ENCODE measurements around the gene MPP2.

MPP2 gene

GRCh38 chr17:43864161-43864984 lies 43.0 kb downstream of the MPP2 start:
- Mint-ChIP-seq H3K4me1 (no peaks in the 10 kb centered on the region), H3K36me3 (peaks cover 2% of the 10 kb centered on the region), H3K27me3 (peaks cover 13% of the 10 kb centered on the region), H3K27ac (no peak overlapping the region), H3K4me3 (no peak overlapping the region), H3K9me3 (peaks cover 4% of the 10 kb centered on the region)
- DNase-seq (ENCODE audit: low spot score in 2 of 2) (no peak), ATAC-seq (ENCODE audit: low read depth) (no peak)

- H3K36me3 Mint-ChIP-seq, result no peaks in the 10 kb centered on the region
- no peaks in the 10 kb centered on the region for H3K4me1 Mint-ChIP-seq
- no peak overlapping the region for H3K27ac Mint-ChIP-seq
- peaks cover 11% of the 10 kb centered on the region for H3K27me3 Mint-ChIP-seq
- no peak overlapping the region for H3K4me3 Mint-ChIP-seq
- DNase-seq (ENCODE audit: low spot score in 2 of 2), result no peak
- ATAC-seq (ENCODE audit: low read depth), result no peak
- H3K9me3 Mint-ChIP-seq, result no peaks in the 10 kb centered on the region
Observed at GRCh38 chr17:43861960-43862359, 45.4 kb downstream of the MPP2 start.

- no peaks in the 10 kb centered on the region for H3K4me1 Mint-ChIP-seq
- H3K27ac Mint-ChIP-seq, result no peak overlapping the region
- ATAC-seq (ENCODE audit: low read depth), result no peak
Observed at GRCh38 chr17:43860927-43861622, 46.3 kb downstream of the MPP2 start.

GRCh38 chr17:43860077-43860725 lies 47.1 kb downstream of the MPP2 start:
- Mint-ChIP-seq H3K27ac (no peak overlapping the region), H3K9me3 (no peaks in the 10 kb centered on the region), H3K27me3 (peaks cover 15% of the 10 kb centered on the region), H3K4me1 (no peaks in the 10 kb centered on the region), H3K36me3 (no peaks in the 10 kb centered on the region), H3K4me3 (no peak overlapping the region)
- ATAC-seq (ENCODE audit: low read depth), result no peak
- DNase-seq (ENCODE audit: low spot score in 2 of 2), result no peak

More at GRCh38 chr17:43860927-43861622, 46.3 kb downstream of the MPP2 start:
- Mint-ChIP-seq H3K27me3 (peaks cover 12% of the 10 kb centered on the region), H3K4me3 (no peak overlapping the region), H3K9me3 (no peaks in the 10 kb centered on the region), H3K36me3 (no peaks in the 10 kb centered on the region)
- DNase-seq (ENCODE audit: low spot score in 2 of 2), result no peak

GRCh38 chr17:43857957-43858600 lies 49.3 kb downstream of the MPP2 start:
- no peak for ATAC-seq (ENCODE audit: low read depth)
- Mint-ChIP-seq H3K27me3 (peaks cover 15% of the 10 kb centered on the region), H3K36me3 (no peaks in the 10 kb centered on the region), H3K27ac (no peak overlapping the region), H3K9me3 (no peaks in the 10 kb centered on the region), H3K4me1 (no peaks in the 10 kb centered on the region), H3K4me3 (no peak overlapping the region)
- DNase-seq (ENCODE audit: low spot score in 2 of 2), result no peak

GRCh38 chr17:43857141-43857540 lies 50.2 kb downstream of the MPP2 start:
- H3K9me3 Mint-ChIP-seq, result no peaks in the 10 kb centered on the region
- ATAC-seq (ENCODE audit: low read depth) (no peak), DNase-seq (ENCODE audit: low spot score in 2 of 2) (no peak)
- no peak overlapping the region for H3K27ac Mint-ChIP-seq
- no peak overlapping the region for H3K4me3 Mint-ChIP-seq
- no peaks in the 10 kb centered on the region for H3K36me3 Mint-ChIP-seq
- H3K4me1 Mint-ChIP-seq, result no peaks in the 10 kb centered on the region
- peaks cover 11% of the 10 kb centered on the region for H3K27me3 Mint-ChIP-seq

GRCh38 chr17:43856141-43856540 lies 51.2 kb downstream of the MPP2 start:
- DNase-seq (ENCODE audit: low spot score in 2 of 2) (no peak), ATAC-seq (ENCODE audit: low read depth) (no peak)
- no peaks in the 10 kb centered on the region for H3K36me3 Mint-ChIP-seq
- H3K4me3 Mint-ChIP-seq, result no peak overlapping the region
- H3K27me3 Mint-ChIP-seq, result peaks cover 17% of the 10 kb centered on the region
- H3K4me1 Mint-ChIP-seq, result no peaks in the 10 kb centered on the region
- no peaks in the 10 kb centered on the region for H3K9me3 Mint-ChIP-seq
- H3K27ac Mint-ChIP-seq, result no peak overlapping the region

GRCh38 chr17:43855061-43855460 lies 52.3 kb downstream of the MPP2 start:
- DNase-seq (ENCODE audit: low spot score in 2 of 2) (no peak), ATAC-seq (ENCODE audit: low read depth) (no peak)
- no peaks in the 10 kb centered on the region for H3K4me1 Mint-ChIP-seq
- H3K27ac Mint-ChIP-seq, result no peak overlapping the region
- no peaks in the 10 kb centered on the region for H3K36me3 Mint-ChIP-seq
- H3K9me3 Mint-ChIP-seq, result no peaks in the 10 kb centered on the region
- peaks cover 17% of the 10 kb centered on the region for H3K27me3 Mint-ChIP-seq
- H3K4me3 Mint-ChIP-seq, result no peak overlapping the region

GRCh38 chr17:43854498-43854897 lies 52.8 kb downstream of the MPP2 start:
- ATAC-seq (ENCODE audit: low read depth), result no peak
- no peaks in the 10 kb centered on the region for H3K36me3 Mint-ChIP-seq
- no peak overlapping the region for H3K4me3 Mint-ChIP-seq
- no peaks in the 10 kb centered on the region for H3K9me3 Mint-ChIP-seq
- no peak overlapping the region for H3K27ac Mint-ChIP-seq
- H3K27me3 Mint-ChIP-seq, result peaks cover 22% of the 10 kb centered on the region
- no peaks in the 10 kb centered on the region for H3K4me1 Mint-ChIP-seq
- DNase-seq (ENCODE audit: low spot score in 2 of 2), result no peak

- DNase-seq (ENCODE audit: low spot score in 2 of 2) (no peak), ATAC-seq (ENCODE audit: low read depth) (no peak)
- Mint-ChIP-seq H3K9me3 (no peaks in the 10 kb centered on the region), H3K27ac (no peak overlapping the region), H3K4me1 (no peaks in the 10 kb centered on the region), H3K4me3 (no peak overlapping the region), H3K36me3 (no peaks in the 10 kb centered on the region), H3K27me3 (peaks cover 30% of the 10 kb centered on the region)
Observed at GRCh38 chr17:43853546-43853945, 53.8 kb downstream of the MPP2 start.

GRCh38 chr17:43852571-43852970 lies 54.8 kb downstream of the MPP2 start:
- Mint-ChIP-seq H3K27ac (no peak overlapping the region), H3K4me3 (no peak overlapping the region), H3K36me3 (no peaks in the 10 kb centered on the region), H3K4me1 (no peaks in the 10 kb centered on the region), H3K9me3 (no peaks in the 10 kb centered on the region), H3K27me3 (peaks cover 28% of the 10 kb centered on the region)
- ATAC-seq (ENCODE audit: low read depth) (no peak), DNase-seq (ENCODE audit: low spot score in 2 of 2) (no peak)

GRCh38 chr17:43849116-43849515 lies 58.2 kb downstream of the MPP2 start:
- Mint-ChIP-seq H3K9me3 (no peaks in the 10 kb centered on the region), H3K36me3 (no peaks in the 10 kb centered on the region), H3K4me1 (peaks cover 7% of the 10 kb centered on the region), H3K4me3 (no peak overlapping the region), H3K27ac (no peak overlapping the region), H3K27me3 (peaks cover 26% of the 10 kb centered on the region)
- DNase-seq (ENCODE audit: low spot score in 2 of 2), result no peak
- ATAC-seq (ENCODE audit: low read depth), result no peak

GRCh38 chr17:43848601-43849000 lies 58.7 kb downstream of the MPP2 start:
- Mint-ChIP-seq H3K27ac (no peak overlapping the region), H3K27me3 (peaks cover 26% of the 10 kb centered on the region), H3K4me3 (no peak overlapping the region), H3K9me3 (no peaks in the 10 kb centered on the region), H3K4me1 (peaks cover 7% of the 10 kb centered on the region), H3K36me3 (no peaks in the 10 kb centered on the region)
- DNase-seq (ENCODE audit: low spot score in 2 of 2), result no peak
- ATAC-seq (ENCODE audit: low read depth), result no peak

- DNase-seq (ENCODE audit: low spot score in 2 of 2) (no peak), ATAC-seq (ENCODE audit: low read depth) (no peak)
- H3K27me3 Mint-ChIP-seq, result peaks cover 28% of the 10 kb centered on the region
- H3K9me3 Mint-ChIP-seq, result peaks cover 1% of the 10 kb centered on the region
- no peak within 1 kb of the TSS for H3K27ac Mint-ChIP-seq
- H3K36me3 Mint-ChIP-seq, result no peaks in the 10 kb centered on the region
- H3K4me1 Mint-ChIP-seq, result peaks cover 7% of the 10 kb centered on the region
- H3K4me3 Mint-ChIP-seq, result no peak within 1 kb of the TSS
Observed at GRCh38 chr17:43846963-43847371, 60.4 kb downstream of the MPP2 start, which contains the start of gene CD300LG. Gene CD300LG, plus strand, starts transcription at chr17:43847176. Its CDS starts 41 bp downstream, at chr17:43847217.

Data from memory B cell (primary cell).